ENCODE results near the gene UGT1A6. TPM values are rescaled to one million over a fixed set of nuclear protein-coding genes. Genes with fewer than 3 reads are reported as not detected.
"Not testable (repeated sequence)": the region's sequence is repeated elsewhere in the genome, so short reads cannot be mapped to it uniquely, and the experiment has no call there.

Gene UGT1A6
- not detected for total RNA-seq
- long read RNA-seq: 0 reads

DNA sequence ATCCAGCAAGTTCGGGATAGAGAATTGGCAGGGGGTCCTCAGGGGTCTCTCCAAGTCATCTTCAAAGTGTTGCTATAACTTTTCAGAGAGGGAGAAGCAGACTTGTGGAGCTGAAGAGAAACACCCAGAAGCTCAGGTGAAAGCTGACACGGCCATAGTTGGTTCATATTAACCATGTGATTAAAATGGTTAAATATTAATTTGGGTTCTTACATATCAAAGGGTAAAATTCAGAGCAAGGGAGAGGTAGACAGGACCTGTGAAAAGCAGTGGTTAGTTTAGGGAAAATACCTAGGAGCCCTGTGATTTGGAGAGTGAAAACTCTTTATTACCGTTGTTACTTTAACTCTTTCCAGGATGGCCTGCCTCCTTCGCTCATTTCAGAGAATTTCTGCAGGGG is at the start of gene UGT1A6:
UGT1A6 (plus strand) TSS at position 243 of the 400 bp plus-strand sequence; CDS start at position 358, 115 bp downstream.
- intact Hi-C loops (cut with DNase I): no loop called here
- no peak for DNase-seq (ENCODE audit: low spot score)

GRCh38 chr2:233643128-233643527 is 49.6 kb upstream of the UGT1A6 start:
- DNase-seq (ENCODE audit: low spot score): no peak
- intact Hi-C loops (cut with DNase I): no loop called here

DNA sequence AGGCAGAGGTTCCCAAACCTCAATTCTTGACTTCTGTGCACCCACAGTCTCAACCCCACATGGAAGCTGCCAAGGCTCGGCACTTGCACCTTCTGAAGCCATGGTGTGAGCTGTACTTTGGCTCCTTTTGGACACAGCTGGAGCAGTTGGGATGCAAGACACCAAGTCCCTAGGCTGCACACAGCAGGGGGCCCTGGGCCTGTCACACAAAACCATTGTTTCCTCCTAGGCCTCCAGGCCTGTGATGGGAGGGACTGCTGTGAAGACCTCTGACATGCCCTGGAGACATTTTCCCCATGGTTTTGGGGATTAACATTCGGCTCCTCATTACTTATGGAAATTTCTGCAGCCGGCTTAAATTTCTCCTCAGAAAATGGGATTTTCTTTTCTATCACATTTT is 46.7 kb upstream of the UGT1A6 start:
- DNase-seq (ENCODE audit: low spot score); intact Hi-C loops (cut with DNase I): not testable (repeated sequence)

- intact Hi-C loops (cut with DNase I): no loop called here
- no peak for DNase-seq (ENCODE audit: low spot score)
These were observed 41.7 kb upstream of the UGT1A6 start for GRCh38 chr2:233650981-233651380.

- intact Hi-C loops (cut with DNase I): no loop called here
- DNase-seq (ENCODE audit: low spot score): no peak
These were observed 41.3 kb upstream of the UGT1A6 start for GRCh38 chr2:233651430-233651829.

GRCh38 chr2:233654501-233654900 is 38.2 kb upstream of the UGT1A6 start:
- intact Hi-C loops (cut with DNase I): no loop called here
- DNase-seq (ENCODE audit: low spot score): no peak

- no peak for DNase-seq (ENCODE audit: low spot score)
- intact Hi-C loops (cut with DNase I): no loop called here
These were observed 37.6 kb upstream of the UGT1A6 start for GRCh38 chr2:233655043-233655442.

GRCh38 chr2:233655943-233656342 is 36.7 kb upstream of the UGT1A6 start:
- intact Hi-C loops (cut with DNase I); DNase-seq (ENCODE audit: low spot score): not testable (repeated sequence)

GRCh38 chr2:233656443-233656842 is 36.2 kb upstream of the UGT1A6 start:
- DNase-seq (ENCODE audit: low spot score): no peak
- intact Hi-C loops (cut with DNase I): no loop called here

- no peak for DNase-seq (ENCODE audit: low spot score)
- intact Hi-C loops (cut with DNase I): no loop called here
These were observed 34.1 kb upstream of the UGT1A6 start for GRCh38 chr2:233658610-233659009.

GRCh38 chr2:233663911-233664310 is 28.8 kb upstream of the UGT1A6 start:
- intact Hi-C loops (cut with DNase I): no loop called here
- DNase-seq (ENCODE audit: low spot score): no peak

GRCh38 chr2:233668605-233669260 is 24.0 kb upstream of the UGT1A6 start:
- DNase-seq (ENCODE audit: low spot score): no peak
- intact Hi-C loops (cut with DNase I): no loop called here

DNA sequence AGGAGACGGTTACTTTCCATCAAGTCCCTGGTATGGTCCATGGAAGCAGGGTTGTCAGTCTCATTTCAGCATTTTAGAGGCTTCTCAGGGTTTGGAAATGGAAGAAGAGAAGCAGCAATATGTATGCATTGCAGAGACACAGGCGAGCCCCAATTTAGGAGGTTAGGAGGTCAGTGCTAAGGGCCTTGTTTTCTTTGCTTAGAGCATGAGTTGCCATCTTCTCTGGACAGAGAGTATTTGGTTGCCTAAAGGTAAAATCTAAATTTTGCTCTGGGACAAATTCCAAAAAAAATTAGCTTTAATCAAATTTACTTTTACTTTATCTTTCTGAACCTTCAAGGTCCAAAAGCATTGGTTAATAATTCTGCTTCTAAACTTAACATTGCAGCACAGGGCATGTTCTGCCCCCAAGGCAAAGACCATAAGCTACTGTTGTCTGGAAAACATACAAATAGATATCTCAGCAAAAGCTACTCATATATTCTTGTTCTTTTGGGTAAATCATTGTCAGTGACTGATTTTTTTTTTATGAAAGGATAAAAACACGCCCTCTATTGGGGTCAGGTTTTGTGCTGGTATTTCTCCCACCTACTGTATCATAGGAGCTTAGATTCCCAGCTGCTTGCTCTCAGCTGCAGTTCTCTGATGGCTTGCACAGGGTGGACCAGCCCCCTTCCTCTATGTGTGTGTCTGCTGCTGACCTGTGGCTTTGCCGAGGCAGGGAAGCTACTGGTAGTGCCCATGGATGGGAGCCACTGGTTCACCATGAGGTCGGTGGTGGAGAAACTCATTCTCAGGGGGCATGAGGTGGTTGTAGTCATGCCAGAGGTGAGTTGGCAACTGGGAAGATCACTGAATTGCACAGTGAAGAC is 21.2 kb upstream of the UGT1A6 start, which contains the start of gene UGT1A9:
UGT1A9 (plus strand) TSS at position 609 of the 872 bp plus-strand sequence; CDS start at position 646, 37 bp downstream.
- DNase-seq (ENCODE audit: low spot score): no peak
- intact Hi-C loops (cut with DNase I): no loop called here

DNA sequence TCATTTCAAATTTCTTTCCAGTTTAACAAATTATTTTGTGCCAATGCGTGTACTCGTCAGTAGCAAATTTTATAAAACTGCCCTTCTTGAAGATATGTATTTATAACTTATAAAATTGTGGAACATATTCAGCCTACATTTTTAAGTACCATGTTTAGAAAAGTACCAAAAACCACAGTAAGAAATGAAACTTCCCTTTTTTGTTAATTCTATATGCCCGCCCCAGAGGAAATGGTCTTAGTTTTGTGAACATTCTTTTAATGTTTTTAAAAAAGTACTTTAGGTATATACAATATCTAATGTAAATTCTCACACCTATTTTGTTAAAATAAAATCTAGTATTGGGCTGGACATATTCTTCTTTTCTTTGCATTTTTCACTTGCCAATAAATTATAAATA is 19.8 kb upstream of the UGT1A6 start:
- intact Hi-C loops (cut with DNase I): no loop called here
- no peak for DNase-seq (ENCODE audit: low spot score)

GRCh38 chr2:233673896-233674295 is 18.8 kb upstream of the UGT1A6 start:
- intact Hi-C loops (cut with DNase I): no loop called here
- DNase-seq (ENCODE audit: low spot score): no peak

DNA sequence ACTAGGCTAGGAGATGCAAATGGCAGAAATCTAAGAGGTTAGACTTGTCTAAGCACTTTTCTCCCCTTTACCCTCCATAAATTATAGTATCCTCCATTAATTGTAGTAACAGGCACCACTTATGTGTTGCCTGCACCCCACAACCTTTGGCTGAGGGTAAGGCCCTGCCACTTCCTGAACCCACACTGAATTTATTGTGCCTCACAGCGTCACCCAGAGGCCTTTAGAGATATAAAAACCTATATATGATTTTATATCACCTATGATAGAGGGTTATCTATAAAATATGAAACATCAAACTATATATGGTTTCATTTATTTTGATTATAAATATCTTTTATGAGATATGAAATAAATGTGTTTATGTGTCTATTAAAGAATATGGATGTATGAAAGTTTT is 18.4 kb upstream of the UGT1A6 start:
- no peak for DNase-seq (ENCODE audit: low spot score)
- intact Hi-C loops (cut with DNase I): no loop called here

DNA sequence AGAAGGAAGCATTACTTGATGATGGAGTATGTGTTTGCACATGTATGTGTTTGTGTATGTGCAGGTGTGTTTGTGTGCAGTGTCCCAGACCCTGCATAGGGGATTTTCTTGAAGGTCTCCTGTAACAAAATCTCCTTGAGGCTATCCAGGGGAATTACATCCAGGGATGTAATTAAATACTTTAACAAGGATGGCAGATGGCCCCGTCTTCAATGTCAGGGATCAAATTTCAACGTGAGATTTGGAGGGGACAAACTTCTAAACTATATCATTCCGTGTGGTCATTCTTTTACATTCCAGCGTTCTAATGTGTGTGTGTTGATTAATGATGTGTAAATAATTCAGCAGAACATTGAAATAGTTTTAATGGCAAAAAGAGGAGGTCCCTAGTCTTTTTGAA is 17.7 kb upstream of the UGT1A6 start:
- intact Hi-C loops (cut with DNase I): no loop called here
- no peak for DNase-seq (ENCODE audit: low spot score)

DNA sequence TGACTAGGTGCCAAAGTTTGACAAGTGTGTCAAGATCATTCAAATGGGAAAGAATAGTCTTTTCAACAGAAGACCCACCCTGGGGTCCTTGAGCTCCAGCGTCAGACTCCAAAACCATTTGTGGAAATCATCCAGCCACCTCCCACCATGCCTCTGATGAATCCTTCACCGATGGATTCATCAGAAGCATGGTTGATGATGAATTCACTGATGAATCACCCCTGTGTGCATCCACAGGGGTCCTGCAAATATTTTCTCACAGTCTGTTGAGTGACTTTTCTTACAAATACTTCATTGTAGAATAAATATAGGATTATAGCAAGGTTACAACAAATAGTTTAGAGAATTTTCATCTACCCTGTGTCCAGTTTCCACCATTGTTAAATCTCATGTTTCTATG is 16.6 kb upstream of the UGT1A6 start:
- intact Hi-C loops (cut with DNase I): no loop called here

GRCh38 chr2:233679196-233679595 is 13.5 kb upstream of the UGT1A6 start:
- no peak for DNase-seq (ENCODE audit: low spot score)
- intact Hi-C loops (cut with DNase I): no loop called here

More for the DNA sequence above, 16.6 kb upstream of the UGT1A6 start:
- DNase-seq (ENCODE audit: low spot score): no peak

DNA sequence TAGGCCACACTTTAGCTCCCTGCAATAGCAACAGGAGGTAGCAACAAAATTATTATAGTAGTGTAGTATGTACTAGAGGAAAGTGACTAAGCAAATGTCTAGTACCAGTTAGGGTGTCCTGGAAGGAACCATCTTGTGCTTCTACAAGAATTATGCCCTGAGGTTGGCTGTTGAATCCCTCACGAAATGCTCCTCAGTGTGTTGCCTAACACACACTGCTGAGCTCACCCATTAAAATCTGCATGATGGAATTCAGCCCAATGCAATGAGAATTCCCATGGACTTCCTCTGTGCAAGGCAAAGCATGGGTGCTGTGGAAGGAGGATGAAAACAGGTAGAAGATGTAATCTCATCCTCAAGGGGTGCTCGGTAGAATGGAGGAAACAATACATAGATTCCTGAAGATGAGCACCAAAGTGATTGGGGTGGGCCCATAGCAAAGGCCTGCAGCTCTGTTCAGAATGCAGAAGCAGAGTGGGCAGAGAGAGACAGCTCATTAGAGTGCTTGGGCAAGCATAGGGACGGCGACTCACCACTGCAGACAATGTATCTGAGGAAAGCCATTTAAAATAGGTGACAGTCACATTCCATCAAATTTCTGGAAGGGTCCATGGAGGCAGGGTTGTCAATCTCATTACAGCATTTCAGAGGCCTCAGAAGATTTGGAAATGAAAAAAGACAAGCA is 12.2 kb upstream of the UGT1A6 start:
- DNase-seq (ENCODE audit: low spot score): no peak
- intact Hi-C loops (cut with DNase I): no loop called here
